Mesendoderm (in vitro differentiated cells): Measurements from ENCODE around the gene SP3.
A peak's percentile ranks its signal among the peaks of the same experiment; 100 is the strongest.

Experiments used
- DNase-seq: peaks from one replicate; pipeline ENCODE4 v3.0.0; 2013
- H2AK5ac ChIP-seq: 2 replicates; pipeline ENCODE4 v1.6.1; 2013; ENCODE audit warnings: low read length, inconsistent platforms
- H2BK120ac ChIP-seq: 2 replicates; pipeline ENCODE4 v1.6.1; 2013; ENCODE audit warnings: low read depth, mild to moderate bottlenecking, low read length, moderate library complexity, mixed read lengths
- H2BK15ac ChIP-seq: replicated peaks from 2 replicates; pipeline ENCODE4 v1.6.1; 2013; ENCODE audit warnings: low read depth, mild to moderate bottlenecking, moderate library complexity
- H2BK5ac ChIP-seq: 2 replicates; pipeline ENCODE4 v1.6.1; 2013; ENCODE audit warnings: low read length, inconsistent platforms
- H3K18ac ChIP-seq: 2 replicates; pipeline ENCODE4 v1.6.1; 2013; ENCODE audit warnings: mild to moderate bottlenecking, low read length, mixed read lengths
- H3K23ac ChIP-seq: one replicate; pipeline ENCODE4 v1.6.1; 2013; ENCODE audit warnings: low read length
- H3K27ac ChIP-seq: 2 replicates; pipeline ENCODE4 v1.5.1; 2013; ENCODE audit warnings: low read depth, mild to moderate bottlenecking, inconsistent platforms, low read length, moderate library complexity
- H3K27me3 ChIP-seq: 2 replicates; pipeline ENCODE4 v1.6.1; 2013; ENCODE audit warnings: low read length, control low read depth, mild to moderate bottlenecking, inconsistent platforms; ENCODE audit not compliant: insufficient read depth, poor library complexity
- H3K36me3 ChIP-seq: 2 replicates; pipeline ENCODE4 v1.6.1; 2013; ENCODE audit warnings: low read length, inconsistent platforms; ENCODE audit not compliant: control insufficient read depth, insufficient read depth
- H3K4ac ChIP-seq: one replicate; pipeline ENCODE4 v1.6.1; 2013; ENCODE audit warnings: low read depth, mild to moderate bottlenecking, low read length, moderate library complexity
- H3K4me1 ChIP-seq: 2 replicates; pipeline ENCODE4 v1.6.1; 2013; ENCODE audit warnings: low read depth, low read length, inconsistent platforms; ENCODE audit not compliant: control insufficient read depth
- H3K4me2 ChIP-seq: 2 replicates; pipeline ENCODE4 v1.6.1; 2013; ENCODE audit warnings: low read length
- H3K4me3 ChIP-seq: 2 replicates; pipeline ENCODE4 v1.5.1; 2013; ENCODE audit warnings: mild to moderate bottlenecking, low read length
- H3K56ac ChIP-seq: one replicate; pipeline ENCODE4 v1.6.1; 2013; ENCODE audit warnings: low read length
- H3K79me1 ChIP-seq: 2 replicates; pipeline ENCODE4 v1.6.1; 2013; ENCODE audit warnings: low read length, inconsistent platforms
- H3K79me2 ChIP-seq: 2 replicates; pipeline ENCODE4 v1.6.1; 2013; ENCODE audit warnings: mild to moderate bottlenecking, low read length; ENCODE audit not compliant: control insufficient read depth, insufficient read depth
- H3K9ac ChIP-seq: 2 replicates; pipeline ENCODE4 v1.6.1; 2013; ENCODE audit warnings: low read length, inconsistent platforms
- H4K5ac ChIP-seq: one replicate; pipeline ENCODE4 v1.6.1; 2013; ENCODE audit warnings: low read length
- H4K8ac ChIP-seq: one replicate; pipeline ENCODE4 v1.6.1; 2013; ENCODE audit warnings: low read depth, mild to moderate bottlenecking, control low read depth, low read length, moderate library complexity
- WGBS: extraction: QIAGEN DNeasy Blood & Tissue Kit; methylation state at CpG from one replicate; pipeline ENCODE4 v1.1.7; 2013; ENCODE audit warnings: low lambda C conversion rate, missing lambda C conversion rate; ENCODE audit not compliant: insufficient coverage; ENCODE audit errors: extremely low coverage; 5-methylcytosine and 5-hydroxymethylcytosine counted together

The SP3 gene

DNA sequence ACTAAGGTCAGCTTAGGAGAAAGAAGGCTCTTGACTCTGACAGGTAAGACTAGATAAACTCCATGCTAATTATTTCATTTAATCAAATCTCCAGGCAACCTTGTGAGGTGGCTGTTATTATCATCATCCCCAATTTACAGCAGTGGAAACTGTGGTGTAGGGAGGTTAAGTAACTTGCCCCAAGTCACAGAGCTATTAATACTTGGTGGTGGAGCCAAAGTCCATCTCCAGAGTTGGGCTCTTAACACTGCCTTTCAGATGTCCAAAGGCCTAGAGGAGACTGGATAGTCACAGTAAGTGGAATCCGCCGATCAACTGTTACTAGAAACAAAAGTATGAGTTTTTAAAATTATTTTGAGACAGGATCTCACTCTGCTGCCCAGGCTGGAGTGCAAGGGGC lies 46.6 kb upstream of the SP3 start:
- H3K4me3 ChIP-seq: no peak overlapping the region
- no peaks in the 10 kb centered on the region for H3K79me1 ChIP-seq

DNA sequence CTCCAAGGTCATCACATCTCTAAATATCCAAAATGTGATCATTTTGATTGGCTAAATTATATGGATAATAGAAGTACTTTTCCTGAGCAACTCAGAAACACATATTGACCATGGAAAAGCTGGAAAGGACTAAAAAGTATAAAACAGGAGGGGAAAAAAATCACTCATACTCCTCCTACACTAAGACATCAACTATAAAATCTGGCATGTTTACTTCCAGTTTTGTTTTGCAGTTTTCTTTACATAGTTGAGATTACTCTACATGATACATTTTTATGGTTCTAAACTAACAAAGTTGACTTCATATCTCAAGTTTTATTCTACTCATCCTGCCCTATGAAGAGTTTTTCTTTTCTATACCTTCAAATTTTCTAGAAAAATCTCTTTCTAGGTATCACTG lies 46.0 kb upstream of the SP3 start:
- Histone ChIP-seq H3K27me3 (no peaks in the 10 kb centered on the region), H2BK15ac (no peak overlapping the region), H3K36me3 (no peaks in the 10 kb centered on the region), H4K5ac (no peak overlapping the region), H3K4me2 (no peak overlapping the region), H2BK5ac (no peak overlapping the region), H3K56ac (no peak overlapping the region), H3K18ac (no peak overlapping the region), H2BK120ac (no peak overlapping the region), H4K8ac (no peak overlapping the region), H3K79me2 (no peaks in the 10 kb centered on the region), H2AK5ac (no peak overlapping the region), H3K23ac (no peak overlapping the region), H3K27ac (no peak overlapping the region), H3K4ac (no peak overlapping the region), H3K4me1 (peaks cover 13% of the 10 kb centered on the region), H3K4me3 (no peak overlapping the region), H3K79me1 (no peaks in the 10 kb centered on the region), H3K9ac (no peak overlapping the region)
- no peak for DNase-seq

More for the DNA sequence above, 46.6 kb upstream of the SP3 start:
- peaks cover 13% of the 10 kb centered on the region for H3K4me1 ChIP-seq
- H2BK15ac ChIP-seq: no peak overlapping the region
- no peaks in the 10 kb centered on the region for H3K36me3 ChIP-seq
- no peak overlapping the region for H3K4me2 ChIP-seq
- no peak overlapping the region for H3K4ac ChIP-seq
- H4K5ac ChIP-seq: no peak overlapping the region
- H3K27me3 ChIP-seq: no peaks in the 10 kb centered on the region
- DNase-seq: no peak
- WGBS: no CpG with 5 or more reads among the region's 2 CpGs
- no peak overlapping the region for H3K18ac ChIP-seq
- H3K9ac ChIP-seq: no peak overlapping the region
- H3K79me2 ChIP-seq: no peaks in the 10 kb centered on the region
- H4K8ac ChIP-seq: no peak overlapping the region
- H3K27ac ChIP-seq: no peak overlapping the region
- H2BK5ac ChIP-seq: no peak overlapping the region
- H3K23ac ChIP-seq: no peak overlapping the region
- H2AK5ac ChIP-seq: no peak overlapping the region
- no peak overlapping the region for H3K56ac ChIP-seq
- H2BK120ac ChIP-seq: no peak overlapping the region

DNA sequence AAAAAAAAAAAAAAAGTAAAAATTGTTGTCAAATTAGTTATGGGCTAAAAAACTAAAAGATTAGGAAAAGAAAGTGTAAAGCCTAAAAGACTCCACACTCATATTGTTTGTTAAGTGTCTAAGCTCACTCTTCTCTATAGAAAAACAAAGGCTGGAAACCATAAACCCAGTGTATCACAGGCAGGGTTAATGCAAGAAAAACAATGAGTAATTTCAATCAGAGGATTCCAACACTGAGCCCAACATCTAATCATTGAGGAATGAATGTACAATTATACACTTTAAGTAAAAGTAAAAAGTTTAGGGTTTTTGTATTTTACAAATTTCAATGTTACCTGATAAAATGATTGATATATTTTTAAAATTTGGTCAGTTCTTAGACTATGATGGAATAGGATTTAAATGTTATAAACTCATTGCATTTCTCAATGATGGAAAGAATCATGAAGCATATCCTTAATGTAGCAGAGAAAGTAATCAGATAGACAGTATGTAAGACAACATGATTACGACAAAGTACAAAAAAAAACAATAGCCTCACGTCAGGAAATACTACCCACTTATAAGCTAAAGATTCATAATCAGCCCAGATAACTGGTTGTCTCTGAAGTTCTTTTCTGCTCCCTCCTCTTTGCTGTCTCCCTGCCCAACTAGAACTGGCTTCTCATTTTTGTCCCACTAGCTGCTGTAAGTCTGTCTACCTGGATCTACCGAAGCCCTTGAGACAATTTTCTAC lies 44.5 kb upstream of the SP3 start:
- Histone ChIP-seq H3K4me3 (no peak overlapping the region), H2BK15ac (no peak overlapping the region), H3K9ac (no peak overlapping the region), H3K4me1 (peaks cover 12% of the 10 kb centered on the region), H3K4ac (no peak overlapping the region), H3K79me1 (no peaks in the 10 kb centered on the region), H2BK5ac (no peak overlapping the region), H3K4me2 (no peak overlapping the region), H4K5ac (no peak overlapping the region), H3K23ac (no peak overlapping the region), H3K36me3 (no peaks in the 10 kb centered on the region), H2AK5ac (no peak overlapping the region), H3K27me3 (no peaks in the 10 kb centered on the region), H3K27ac (no peak overlapping the region), H3K18ac (no peak overlapping the region), H4K8ac (no peak overlapping the region), H3K56ac (no peak overlapping the region), H2BK120ac (no peak overlapping the region), H3K79me2 (no peaks in the 10 kb centered on the region)
- no CpG with 5 or more reads among the region's 3 CpGs for WGBS
- no peak for DNase-seq

DNA sequence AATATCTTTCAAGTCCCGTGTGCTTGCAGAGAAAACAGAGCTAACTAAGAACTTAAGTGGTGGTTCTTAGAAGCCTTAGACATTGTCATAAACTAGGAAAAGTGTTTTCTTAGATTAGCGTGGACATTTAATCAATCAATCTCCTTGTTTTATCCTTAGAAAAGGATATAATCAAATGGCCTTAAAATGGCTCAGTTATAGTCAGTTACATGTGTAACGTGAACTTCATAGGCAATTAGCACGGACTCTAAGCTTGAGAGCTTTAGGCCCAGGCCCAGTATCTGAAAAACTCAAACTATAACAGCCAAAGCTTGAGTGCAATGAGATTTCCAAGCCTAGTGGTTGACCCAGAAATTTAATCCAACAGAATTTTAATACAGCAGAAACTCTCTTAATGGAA lies 43.5 kb upstream of the SP3 start:
- H3K27me3 ChIP-seq: no peaks in the 10 kb centered on the region
- DNase-seq: no peak
- no peak overlapping the region for H3K4ac ChIP-seq
- no peak overlapping the region for H2BK120ac ChIP-seq
- H3K4me3 ChIP-seq: no peak overlapping the region
- H3K23ac ChIP-seq: no peak overlapping the region
- H3K18ac ChIP-seq: no peak overlapping the region
- no peak overlapping the region for H4K8ac ChIP-seq
- no peak overlapping the region for H4K5ac ChIP-seq
- WGBS: no CpG with 5 or more reads among the region's 4 CpGs
- H2BK5ac ChIP-seq: no peak overlapping the region
- no peak overlapping the region for H3K4me2 ChIP-seq
- H3K56ac ChIP-seq: no peak overlapping the region
- H2AK5ac ChIP-seq: no peak overlapping the region
- H3K9ac ChIP-seq: no peak overlapping the region
- H3K36me3 ChIP-seq: no peaks in the 10 kb centered on the region
- no peaks in the 10 kb centered on the region for H3K79me2 ChIP-seq
- no peak overlapping the region for H2BK15ac ChIP-seq
- no peak overlapping the region for H3K27ac ChIP-seq
- H3K79me1 ChIP-seq: no peaks in the 10 kb centered on the region
- peaks cover 6% of the 10 kb centered on the region for H3K4me1 ChIP-seq

DNA sequence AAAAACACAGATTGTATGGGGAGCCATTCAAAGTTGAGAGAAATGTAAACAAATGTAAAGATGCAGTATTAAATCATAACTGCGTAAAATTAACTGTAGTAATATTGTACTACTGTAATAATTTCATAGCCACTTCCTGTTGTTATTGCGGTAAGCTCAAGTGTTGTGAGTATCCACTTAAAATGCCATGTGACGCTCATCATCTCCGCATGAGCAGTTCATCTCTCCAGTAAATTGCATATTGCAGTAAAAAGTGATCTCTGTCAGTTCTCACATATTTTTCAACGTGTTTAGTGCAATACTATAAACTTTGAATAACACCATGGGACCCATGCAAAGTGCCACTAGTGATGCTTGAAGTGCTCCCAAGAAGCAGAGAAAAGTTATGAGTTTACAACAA lies 41.8 kb upstream of the SP3 start:
- no peak overlapping the region for H2BK120ac ChIP-seq
- no peak overlapping the region for H3K4me3 ChIP-seq
- no peak overlapping the region for H3K18ac ChIP-seq
- peaks cover 6% of the 10 kb centered on the region for H3K4me1 ChIP-seq
- no peak overlapping the region for H3K23ac ChIP-seq
- no peak overlapping the region for H2BK5ac ChIP-seq
- no peak overlapping the region for H3K27ac ChIP-seq
- no peak overlapping the region for H2BK15ac ChIP-seq
- no CpG with 5 or more reads among the region's 5 CpGs for WGBS
- no peak overlapping the region for H4K5ac ChIP-seq
- no peaks in the 10 kb centered on the region for H3K79me2 ChIP-seq
- H3K79me1 ChIP-seq: no peaks in the 10 kb centered on the region
- no peak overlapping the region for H3K56ac ChIP-seq
- no peaks in the 10 kb centered on the region for H3K27me3 ChIP-seq
- no peak overlapping the region for H3K4me2 ChIP-seq
- no peak overlapping the region for H3K4ac ChIP-seq
- DNase-seq: no peak
- no peak overlapping the region for H4K8ac ChIP-seq
- no peak overlapping the region for H3K9ac ChIP-seq
- H3K36me3 ChIP-seq: no peaks in the 10 kb centered on the region
- no peak overlapping the region for H2AK5ac ChIP-seq

DNA sequence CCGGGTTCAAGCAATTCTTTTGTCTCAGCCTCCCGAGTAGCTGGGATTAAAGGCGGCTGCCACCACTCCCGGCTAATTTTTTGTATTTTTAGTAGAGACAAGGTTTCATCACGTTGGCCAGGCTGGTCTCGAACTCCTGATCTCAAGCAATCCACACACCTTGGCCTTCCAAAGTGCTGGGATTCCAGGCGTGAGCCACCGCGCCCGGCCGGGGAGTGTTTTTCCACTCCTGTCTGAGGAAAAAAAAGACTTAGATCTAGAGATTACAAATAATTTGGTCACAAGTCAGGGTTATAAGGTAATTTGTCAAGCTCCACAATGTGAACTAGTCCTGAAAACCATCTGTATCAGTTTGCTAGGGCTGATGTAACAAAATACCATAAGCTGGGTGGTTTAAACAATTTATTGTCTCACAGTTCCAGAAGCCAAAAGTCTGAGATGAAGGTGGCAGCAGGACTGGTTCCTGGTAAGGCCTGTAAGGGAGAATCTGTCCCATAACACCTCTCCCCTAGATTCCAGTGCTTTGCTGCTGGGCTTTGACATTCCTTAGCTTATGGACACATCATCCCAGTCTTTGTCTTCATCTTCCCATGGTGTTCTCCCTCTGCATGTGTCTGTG lies 40.7 kb upstream of the SP3 start:
- Histone ChIP-seq H3K27me3 (no peaks in the 10 kb centered on the region), H3K79me2 (no peaks in the 10 kb centered on the region), H3K4me1 (peaks cover 6% of the 10 kb centered on the region), H3K9ac (no peak overlapping the region), H3K36me3 (no peaks in the 10 kb centered on the region), H3K56ac (no peak overlapping the region), H3K4me2 (no peak overlapping the region), H2BK120ac (no peak overlapping the region), H3K18ac (peak overlapping the region; percentile 68), H3K4ac (peak overlapping the region; percentile 70), H2AK5ac (no peak overlapping the region), H3K27ac (no peak overlapping the region), H3K23ac (no peak overlapping the region), H3K79me1 (no peaks in the 10 kb centered on the region), H4K8ac (no peak overlapping the region), H2BK15ac (peak overlapping the region; percentile 92), H3K4me3 (no peak overlapping the region), H2BK5ac (no peak overlapping the region), H4K5ac (no peak overlapping the region)
- no CpG with 5 or more reads among the region's 11 CpGs for WGBS
- peak; percentile 44 for DNase-seq
